ENCODE results near the gene ABHD17A. TPM values are rescaled to one million over a fixed set of nuclear protein-coding genes. Genes with fewer than 3 reads are reported as not detected.

Gene ABHD17A
- total and polyA plus RNA-seq, 2 of the 8 experiments (the other 6 are each of a cell fraction or from before 2014, with no cell fraction given): 41.2 to 87.4 TPM

- Histone ChIP-seq H3K4me2 (ENCODE audit: insufficient read depth in 1 of 2, low read depth in 2 of 2, low read length in 2 of 2) (no peak overlapping the region), H2BK12ac (ENCODE audit: low read depth, low read length) (0 out of 2 replicates have a peak overlapping the region, but pooled peaks have one; percentile 39), H3K9ac (replicated peaks in 1 of 4; ENCODE audit: extremely low read depth in 1 of 4, low read depth in 3 of 4, low read length in 3 of 4) (no peak overlapping the region), H2BK20ac (ENCODE audit: low read length) (peak overlapping the region; percentile 72; the same call in 1 of the 2 replicates), H3K79me1 (ENCODE audit: low read depth, low read length) (peaks cover 10% of the 10 kb centered on the region; the same call in 1 of the 2 replicates), H2BK120ac (replicated peaks; ENCODE audit: low read depth, low read length) (no peak overlapping the region), H3K18ac (ENCODE audit: extremely low read depth, low read length) (no peak overlapping the region; the same call in none of the 2 replicates), H2AFZ (ENCODE audit: low read length) (no peak overlapping the region), H4K20me1 (replicated peaks in 1 of 2; ENCODE audit: control insufficient read depth in 1 of 2, insufficient read depth in 2 of 2, low read length in 2 of 2) (peaks cover 3 to 6% of the 10 kb centered on the region in 2 experiments), H3K23ac (ENCODE audit: insufficient read length) (no peak overlapping the region), H3K4me1 (replicated peaks in 1 of 4; ENCODE audit: control insufficient read depth in 3 of 4, insufficient read depth in 4 of 4, low read length in 3 of 4) (peaks cover 0 to 9% (median 8%) of the 10 kb centered on the region in 4 experiments; a peak in 5 of 7 replicates), H3K4me3 (ENCODE audit: extremely low read depth in 1 of 4, insufficient read depth in 2 of 4, low read depth in 3 of 4, low read length in 4 of 4) (no peak overlapping the region), H4K8ac (ENCODE audit: extremely low read depth, insufficient read depth, low read length) (no peak overlapping the region), H2BK15ac (ENCODE audit: low read length) (peak overlapping the region; percentile 72; the same call in 1 of the 2 replicates), H3K56ac (replicated peaks; ENCODE audit: insufficient read length, low read depth, low read length) (no peak overlapping the region), H3K23me2 (ENCODE audit: low read depth, low read length) (peaks cover 3% of the 10 kb centered on the region), H2BK5ac (ENCODE audit: low read depth, low read length) (no peak overlapping the region), H3K79me2 (ENCODE audit: control insufficient read depth in 1 of 2, insufficient read depth in 2 of 2, low read length in 2 of 2) (peaks cover 6 to 23% of the 10 kb centered on the region in 2 experiments; a peak in 3 of 4 replicates), H3K9me3 (ENCODE audit: insufficient read depth in 2 of 2, low read depth in 1 of 2, low read length in 1 of 2) (no peaks in the 10 kb centered on the region), H4K5ac (ENCODE audit: insufficient read length, low read depth, low read length) (no peak overlapping the region), H2AK5ac (ENCODE audit: low read depth, low read length) (0 out of 2 replicates have a peak overlapping the region, but pooled peaks have one; percentile 24), H3K27ac (ENCODE audit: low read depth, low read length) (no peak overlapping the region), H3K4ac (replicated peaks; ENCODE audit: insufficient read length, low read depth, low read length) (no peak overlapping the region), H3K36me3 (ENCODE audit: control insufficient read depth in 2 of 4, insufficient read depth in 4 of 4, low read length in 3 of 4) (0 out of 8 replicates have a peak, but pooled peaks cover 0 to 4% (median 0%) of the 10 kb centered on the region in 4 experiments), H4K91ac (replicated peaks; ENCODE audit: insufficient read length, low read length) (no peak overlapping the region), H3K27me3 (replicated peaks in 1 of 4; ENCODE audit: control insufficient read depth in 3 of 4, extremely low read depth in 1 of 4, insufficient read depth in 3 of 4, low read length in 3 of 4) (no peaks in the 10 kb centered on the region), H3K14ac (ENCODE audit: insufficient read length) (no peak overlapping the region)
- POLR2A ChIA-PET (ENCODE audit: partially characterized antibody): interaction anchor here (0.7 to 2.3 kb wide), 4 partner anchors 18 to 38 kb away, joined by 3 to 10 read pairs (median 6); partner anchors contain the start of gene ABHD17A
- no peak for FAIRE-seq
- DNase-seq (ENCODE audit: low read depth in 1 of 2, low spot score in 2 of 2): no peak
- 96% methylated on average over 5 of the region's 6 CpGs; no CpG with 5 or more reads in 1 of the 2 experiments for WGBS, 2 experiments (ENCODE audit: extremely low coverage in 1 of 2, insufficient coverage in 1 of 2, insufficient read length in 1 of 2, insufficient replicate concordance in 2 of 2, low coverage in 1 of 2, low lambda C conversion rate in 2 of 2, missing lambda C conversion rate in 1 of 2)
- CTCF ChIA-PET (ENCODE audit: partially characterized antibody): interaction anchor here (0.6 to 2.6 kb wide), 6 partner anchors 27 to 43 kb away, joined by 3 to 10 read pairs (median 5); no protein-coding TSS in a partner anchor
- TF ChIP-seq BRCA1 (IDR thresholded peaks at IDR 0.05; ENCODE audit: low read depth, low read length) (no peak), POLR2A (IDR thresholded peaks at IDR 0.05; ENCODE audit: control extremely low read depth in 1 of 2, low read depth in 2 of 2, low read length in 2 of 2) (no peak), RFX5 (IDR thresholded peaks at IDR 0.05; ENCODE audit: borderline replicate concordance, low read depth, low read length) (no peak), POLR2AphosphoS5 (IDR thresholded peaks at IDR 0.05; ENCODE audit: low read depth, low read length) (no peak), TAF7 (optimal IDR thresholded peaks at IDR 0.05; ENCODE audit: borderline replicate concordance, low read depth, low read length) (no peak), BCL11A (IDR thresholded peaks at IDR 0.05; ENCODE audit: low read depth in 2 of 2, low read length in 2 of 2) (no peak), CBX8 (IDR thresholded peaks at IDR 0.05; ENCODE audit: borderline replicate concordance, low read depth, low read length) (no peak), BACH1 (IDR thresholded peaks at IDR 0.05; ENCODE audit: low read length) (no peak), E2F6 (IDR thresholded peaks at IDR 0.05) (no peak), TCF12 (IDR thresholded peaks at IDR 0.05; ENCODE audit: low read depth, low read length) (no peak), RNF2 (IDR thresholded peaks at IDR 0.05; ENCODE audit: borderline replicate concordance, low read depth, low read length, missing control alignments, poor library complexity, severe bottlenecking) (no peak), CTBP2 (IDR thresholded peaks at IDR 0.05; ENCODE audit: borderline replicate concordance, insufficient read depth, insufficient read length, low read length) (no peak)
These were observed 17.6 kb upstream of the ABHD17A start for GRCh38 chr19:1902923-1903322.
